IMR-90 (cell line): Measurements from ENCODE around the gene APBB3. TPM values are rescaled to one million over a fixed set of nuclear protein-coding genes. Genes with fewer than 3 reads are reported as not detected.
"Not testable (repeated sequence)": the region's sequence is repeated elsewhere in the genome, so short reads cannot be mapped to it uniquely, and the experiment has no call there.

ENCODE experiments used
- ATAC-seq: fragments of 200-7000 bp; cut with Tn5 transposase; 2 replicates; pipeline ENCODE4 v1.9.1; 2020; ENCODE audit warnings: low read depth, mild to moderate bottlenecking, moderate library complexity
- BruUV-seq: library from RNA; stranded (reverse); fragments of 400-500 nt; replicated peaks from 2 replicates; lab custom pipeline; 2021; lab: Mats Ljungman, UMichigan
- CTCF ChIA-PET: fragments of 300-600 bp; formaldehyde crosslinking; extraction: SDS; loops from one replicate; lab custom pipeline; 2021; ENCODE audit warnings: antibody characterized with exemption; lab: Yijun Ruan, JAX
- POLR2A ChIA-PET: fragments of 300-600 bp; sonication (Branson Sonifier 250); formaldehyde crosslinking; loops from one replicate; lab custom pipeline; 2022; ENCODE audit warnings: antibody characterized with exemption; ENCODE audit not compliant: unreplicated experiment; lab: Charles Lee
- DNase-seq: peaks from one replicate; pipeline ENCODE4 v3.0.0; 2013
- H2AFZ ChIP-seq: replicated peaks from 2 replicates; pipeline ENCODE3; 2013; ENCODE audit warnings: low read length, mild to moderate bottlenecking; ENCODE audit not compliant: poor library complexity
- H2AK5ac ChIP-seq: 2 replicates; pipeline ENCODE4 v1.6.1; 2013; ENCODE audit warnings: low read depth, low read length, inconsistent platforms
- H2AK9ac ChIP-seq: replicated peaks from 2 replicates; pipeline ENCODE3; 2013; ENCODE audit warnings: mild to moderate bottlenecking, low read depth, low read length, moderate library complexity; ENCODE audit not compliant: poor library complexity
- H2BK120ac ChIP-seq: 2 replicates; pipeline ENCODE4 v1.6.1; 2013; ENCODE audit warnings: low read depth, low read length, inconsistent platforms
- H2BK15ac ChIP-seq: 3 replicates; pipeline ENCODE4 v1.6.1; 2013; ENCODE audit warnings: low read depth, low read length, inconsistent platforms
- H2BK20ac ChIP-seq: 2 replicates; pipeline ENCODE4 v1.6.1; 2013; ENCODE audit warnings: low read depth, mild to moderate bottlenecking, inconsistent platforms, low read length, moderate library complexity
- H2BK5ac ChIP-seq: 2 replicates; pipeline ENCODE4 v1.6.1; 2013; ENCODE audit warnings: mild to moderate bottlenecking, low read depth, low read length, inconsistent platforms; ENCODE audit not compliant: poor library complexity, severe bottlenecking
- H3K14ac ChIP-seq: replicated peaks from 2 replicates; pipeline ENCODE4 v1.6.1; 2013; ENCODE audit warnings: low read depth, low read length, inconsistent platforms
- H3K18ac ChIP-seq: 2 replicates; pipeline ENCODE4 v1.6.1; 2013; ENCODE audit warnings: low read depth, low read length, control low read depth
- H3K23ac ChIP-seq: 2 replicates; pipeline ENCODE4 v1.6.1; 2013; ENCODE audit warnings: low read depth, low read length, inconsistent platforms
- H3K27ac ChIP-seq: 2 replicates; pipeline ENCODE4 v1.5.1; 2013; ENCODE audit warnings: mild to moderate bottlenecking, control low read depth, low read length; ENCODE audit not compliant: insufficient read depth
- H3K27me3 ChIP-seq: 2 replicates; pipeline ENCODE4 v1.6.1; 2013; ENCODE audit warnings: low read length; ENCODE audit not compliant: control insufficient read depth, insufficient read depth
- H3K36me3 ChIP-seq: 2 replicates; pipeline ENCODE4 v1.6.1; 2013; ENCODE audit warnings: low read length, mixed read lengths; ENCODE audit not compliant: control insufficient read depth, insufficient read depth
- H3K4ac ChIP-seq: 2 replicates; pipeline ENCODE4 v1.6.1; 2013; ENCODE audit warnings: low read depth, low read length, inconsistent platforms
- H3K4me1 ChIP-seq: 2 replicates; pipeline ENCODE4 v1.6.1; 2013; ENCODE audit warnings: low read length, mixed read lengths; ENCODE audit not compliant: control insufficient read depth, insufficient read depth
- H3K4me2 ChIP-seq: 2 replicates; pipeline ENCODE4 v1.6.1; 2013; ENCODE audit warnings: low read depth, mild to moderate bottlenecking, control low read depth, low read length, moderate library complexity
- H3K4me3 ChIP-seq: 2 replicates; pipeline ENCODE4 v1.5.1; 2013; ENCODE audit warnings: low read depth, mild to moderate bottlenecking, control low read depth, low read length, moderate library complexity; ENCODE audit not compliant: insufficient read depth
- H3K56ac ChIP-seq: 2 replicates; pipeline ENCODE4 v1.6.1; 2013; ENCODE audit warnings: low read length, inconsistent platforms; ENCODE audit not compliant: insufficient read depth; ENCODE audit errors: extremely low read depth
- H3K79me1 ChIP-seq, 2 experiments: 2 replicates each; pipeline ENCODE4 v1.6.1; 2013; ENCODE audit warnings: low read length in 2 of 2, inconsistent platforms in 1 of 2, low read depth in 1 of 2
- H3K9ac ChIP-seq: 2 replicates; pipeline ENCODE4 v1.6.1; 2013; ENCODE audit warnings: low read depth, low read length, control low read depth
- H3K9me1 ChIP-seq: 2 replicates; pipeline ENCODE4 v1.6.1; 2013; ENCODE audit warnings: low read length, inconsistent platforms; ENCODE audit not compliant: insufficient read depth
- H3K9me3 ChIP-seq: 2 replicates; pipeline ENCODE4 v1.6.1; 2013; ENCODE audit warnings: low read length; ENCODE audit not compliant: control insufficient read depth, insufficient read depth
- H4K20me1 ChIP-seq: 2 replicates; pipeline ENCODE4 v1.6.1; 2013; ENCODE audit warnings: low read length, inconsistent platforms; ENCODE audit not compliant: insufficient read depth
- H4K5ac ChIP-seq: 2 replicates; pipeline ENCODE4 v1.6.1; 2013; ENCODE audit warnings: mild to moderate bottlenecking, low read depth, low read length, control low read depth
- H4K8ac ChIP-seq, 2 experiments: 2 replicates each; pipeline ENCODE4 v1.6.1; 2013; ENCODE audit warnings: low read depth in 2 of 2, low read length in 2 of 2, control low read depth in 1 of 2, inconsistent platforms in 1 of 2
- H4K91ac ChIP-seq: 2 replicates; pipeline ENCODE4 v1.6.1; 2013; ENCODE audit warnings: low read depth, low read length, inconsistent platforms; ENCODE audit not compliant: insufficient read depth
- WGBS, 2 experiments: methylation state at CpG; one replicate each; pipeline versions ENCODE4 v1.1.5 to v1.1.7; 2013; ENCODE audit warnings: missing lambda C conversion rate in 2 of 2; ENCODE audit not compliant: insufficient read length in 1 of 2; ENCODE audit errors: extremely low coverage in 2 of 2; 5-methylcytosine and 5-hydroxymethylcytosine counted together
- dilution Hi-C: fragments of 300-500 bp; cut with HindIII; formaldehyde crosslinking; loops from one replicate; pipeline ENCODE4 v1.14.3; 2018; ENCODE audit warnings: low sequenced_read_pairs; ENCODE audit not compliant: unreplicated experiment
- in situ Hi-C: fragments of 300-500 bp; cut with MboI; formaldehyde crosslinking; loops from 3 replicates; pipeline ENCODE4 v1.14.3; 2019; ENCODE audit warnings: low sequenced_read_pairs, inconsistent platforms, mixed read lengths
- intact Hi-C: fragments of 100-400 bp; cut with micrococcal nuclease; formaldehyde crosslinking; loops from 2 replicates; pipeline ENCODE4 v1.10.0; 2022
- polyA plus RNA-seq, 3 experiments: library from polyadenylated mRNA; depleted of rRNA; stranded (reverse); fragments of >200 nt; gene quantifications; 2 replicates each; pipeline ENCODE4 v1.2.3, GENCODE V29; 2012; ENCODE audit warnings: low replicate concordance in 1 of 3
- total RNA-seq: library from RNA; depleted of rRNA; stranded (reverse); fragments of >200 nt; gene quantifications from 2 replicates; pipeline ENCODE4 v1.2.3, GENCODE V29; 2012

APBB3 gene
- total and polyA plus RNA-seq, 2 of the 4 experiments (the other 2 are of a cell fraction), result 6.6 to 23.8 TPM

GRCh38 chr5:140579188-140579747 is 14.9 kb upstream of the APBB3 start:
- H3K4me3 ChIP-seq, H4K91ac ChIP-seq, ATAC-seq, H3K23ac ChIP-seq, H3K4ac ChIP-seq, H2BK5ac ChIP-seq, H2AK9ac ChIP-seq, H4K20me1 ChIP-seq, H3K14ac ChIP-seq, H3K4me2 ChIP-seq, in situ Hi-C loops, H4K8ac ChIP-seq, H3K4me1 ChIP-seq, H4K5ac ChIP-seq, H3K79me1 ChIP-seq, H3K9me1 ChIP-seq, H3K56ac ChIP-seq, H2BK20ac ChIP-seq, dilution Hi-C loops, H2AK5ac ChIP-seq, H2BK120ac ChIP-seq, H2AFZ ChIP-seq, H3K9me3 ChIP-seq, H3K27me3 ChIP-seq, CTCF ChIA-PET, H3K9ac ChIP-seq, H3K27ac ChIP-seq, BruUV-seq, H2BK15ac ChIP-seq, intact Hi-C loops, H3K36me3 ChIP-seq, H3K18ac ChIP-seq, DNase-seq: not testable (repeated sequence)
- 60% methylated on average over 1 of the region's 6 CpGs; no CpG with 5 or more reads in 1 of the 2 experiments for WGBS, 2 experiments
- POLR2A ChIA-PET, result interaction anchor here (1.0 kb wide), 1 partner anchor 68 kb away, joined by 3 read pairs; the partner anchor contains the start of genes IK and NDUFA2
